Activated CD4-positive, alpha-beta T cell treated with anti-CD3 and anti-CD28 coated beads, Interleukin-2, Interleukin-6, amounts not matched to agents 100 ng/mL and 50 ng/mL, durations not matched to agents 16 hours and 8 hours (primary cell): ENCODE results near the gene RANBP1.
A peak's percentile ranks its signal among the peaks of the same experiment; 100 is the strongest.

ENCODE experiments used
- DNase-seq: peaks from one replicate; pipeline ENCODE4 v3.0.0-alpha.2; 2020

The RANBP1 gene

GRCh38 chr22:20109411-20110358, 6.2 kb upstream of the RANBP1 start:
- DNase-seq: no peak

- DNase-seq: no peak
Measured at GRCh38 chr22:20110359-20110985, 5.4 kb upstream of the RANBP1 start.

GRCh38 chr22:20111045-20111688, 4.7 kb upstream of the RANBP1 start:
- DNase-seq: peak; percentile 50

GRCh38 chr22:20111689-20112622, 3.9 kb upstream of the RANBP1 start:
- no peak for DNase-seq

DNA sequence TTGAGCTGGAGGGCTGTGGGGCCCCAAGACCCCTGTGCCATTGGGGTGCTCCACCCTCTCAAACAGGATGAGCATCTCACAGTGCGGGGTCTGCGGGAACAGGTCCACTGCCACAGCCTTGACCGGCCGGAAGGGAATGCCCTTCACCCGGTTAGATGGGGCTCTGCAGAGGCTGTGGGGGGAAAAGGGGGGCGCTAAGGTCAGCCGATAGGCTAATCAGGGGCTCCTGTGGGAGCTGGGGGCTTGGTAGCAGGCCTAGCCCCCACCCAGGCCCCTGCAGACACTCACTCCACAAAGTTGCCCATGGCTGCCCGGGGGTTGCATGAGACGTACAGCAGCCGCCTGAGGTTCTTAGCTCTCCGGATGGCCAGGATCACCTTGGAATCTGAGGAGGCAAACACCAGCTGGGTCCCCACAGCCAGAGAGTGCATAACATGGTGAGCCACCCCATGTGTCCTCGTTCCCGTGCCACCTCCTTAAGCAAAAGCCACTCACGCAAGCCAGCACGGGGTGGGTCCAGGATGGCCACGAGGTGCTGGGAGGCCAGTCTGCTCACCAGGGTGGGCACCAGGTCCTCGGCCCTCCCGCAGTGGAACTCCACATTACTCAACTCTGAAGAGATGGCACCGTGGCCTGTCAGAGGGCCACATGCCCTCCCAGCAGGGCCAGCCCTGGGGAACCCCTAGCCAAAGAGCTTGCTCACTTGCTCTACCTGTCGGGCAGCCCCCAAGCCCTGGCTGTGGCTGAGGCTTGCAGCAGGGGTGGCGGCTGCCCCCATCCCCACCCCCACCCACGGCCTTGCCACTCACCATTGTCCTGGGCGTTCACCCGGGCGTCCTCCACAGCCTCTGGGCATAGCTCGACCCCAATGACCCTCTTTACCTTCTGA, 3.0 kb upstream of the RANBP1 start:
- DNase-seq: no peak

- no peak for DNase-seq
Measured at GRCh38 chr22:20113551-20114310, 2.2 kb upstream of the RANBP1 start.

GRCh38 chr22:20114506-20115475, 1.1 kb upstream of the RANBP1 start:
- DNase-seq: no peak

DNA sequence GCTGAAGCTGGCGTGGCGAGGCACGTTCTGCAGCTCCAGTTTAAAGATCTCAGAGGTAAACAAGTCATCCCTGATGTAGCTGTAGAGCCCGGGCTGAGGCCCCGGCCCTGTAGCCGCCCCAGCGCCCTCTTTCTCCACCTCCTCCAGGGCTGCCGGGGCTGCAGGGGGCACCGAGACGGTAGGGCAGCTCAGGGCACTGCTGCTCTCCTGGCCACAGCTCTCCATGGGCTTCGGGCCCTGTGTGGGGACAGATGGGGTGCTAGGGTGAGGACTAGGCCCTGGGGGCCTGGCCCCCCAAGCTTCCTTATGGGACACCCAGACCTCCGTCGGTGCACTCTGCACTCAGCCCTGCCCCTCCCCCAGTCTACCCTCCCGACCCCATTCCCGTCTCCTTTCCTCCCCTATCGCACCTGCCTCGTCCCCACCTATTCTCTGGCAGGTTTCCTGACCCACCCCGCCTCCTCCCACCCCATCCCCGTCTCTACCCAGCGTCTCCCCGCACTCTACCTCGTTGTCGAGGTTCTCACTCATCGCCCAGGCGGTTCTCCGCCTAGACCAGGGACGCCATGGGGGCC, 559 bp downstream of the RANBP1 start:
- no peak for DNase-seq

DNA sequence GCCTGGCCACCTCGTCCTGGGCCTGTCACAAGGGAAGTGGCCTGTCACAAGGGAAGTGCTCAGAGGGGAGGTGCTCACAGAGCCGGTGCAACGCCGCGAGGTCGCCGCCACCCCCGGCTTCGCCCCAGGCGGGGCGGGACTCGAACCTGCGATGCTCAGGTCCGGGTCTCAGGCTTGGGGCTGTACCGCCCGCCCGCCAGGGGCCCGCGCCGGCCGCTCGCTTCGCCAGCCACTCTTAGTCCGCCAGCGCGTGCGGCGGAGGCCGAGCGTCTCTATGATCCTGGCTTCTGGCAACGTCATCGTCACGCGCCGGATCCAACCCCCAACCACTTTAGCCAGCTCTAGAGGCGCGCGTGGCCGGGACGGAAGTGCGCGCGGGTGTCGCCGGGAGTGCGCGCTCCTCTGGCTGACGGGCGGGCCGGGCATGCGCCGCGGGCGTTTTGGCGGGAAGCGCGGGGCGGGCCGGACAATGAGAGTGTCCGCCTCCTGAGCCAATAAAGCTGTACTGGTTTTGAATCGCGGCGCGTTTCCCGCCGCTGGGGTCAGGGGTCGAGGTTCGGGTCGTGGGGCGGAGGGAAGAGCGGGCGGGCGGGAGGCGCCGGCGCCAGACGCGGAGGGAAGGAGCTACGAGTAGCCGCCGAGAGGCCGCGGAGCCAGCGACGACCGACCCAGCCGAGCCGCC, 1.2 kb downstream of the RANBP1 start, which contains the start of gene TRMT2A:
TRMT2A (minus strand) TSS at position 276 of the 682 bp plus-strand sequence. CDS start 320 bp downstream, outside the sequence.
- DNase-seq: peak; percentile 98

GRCh38 chr22:20117633-20118299, 1.9 kb downstream of the RANBP1 start:
- peak; percentile 62 for DNase-seq

GRCh38 chr22:20118300-20119020, 2.6 kb downstream of the RANBP1 start:
- peak; percentile 39 for DNase-seq

- no peak for DNase-seq
Measured at GRCh38 chr22:20121856-20122415, 6.0 kb downstream of the RANBP1 start.

DNA sequence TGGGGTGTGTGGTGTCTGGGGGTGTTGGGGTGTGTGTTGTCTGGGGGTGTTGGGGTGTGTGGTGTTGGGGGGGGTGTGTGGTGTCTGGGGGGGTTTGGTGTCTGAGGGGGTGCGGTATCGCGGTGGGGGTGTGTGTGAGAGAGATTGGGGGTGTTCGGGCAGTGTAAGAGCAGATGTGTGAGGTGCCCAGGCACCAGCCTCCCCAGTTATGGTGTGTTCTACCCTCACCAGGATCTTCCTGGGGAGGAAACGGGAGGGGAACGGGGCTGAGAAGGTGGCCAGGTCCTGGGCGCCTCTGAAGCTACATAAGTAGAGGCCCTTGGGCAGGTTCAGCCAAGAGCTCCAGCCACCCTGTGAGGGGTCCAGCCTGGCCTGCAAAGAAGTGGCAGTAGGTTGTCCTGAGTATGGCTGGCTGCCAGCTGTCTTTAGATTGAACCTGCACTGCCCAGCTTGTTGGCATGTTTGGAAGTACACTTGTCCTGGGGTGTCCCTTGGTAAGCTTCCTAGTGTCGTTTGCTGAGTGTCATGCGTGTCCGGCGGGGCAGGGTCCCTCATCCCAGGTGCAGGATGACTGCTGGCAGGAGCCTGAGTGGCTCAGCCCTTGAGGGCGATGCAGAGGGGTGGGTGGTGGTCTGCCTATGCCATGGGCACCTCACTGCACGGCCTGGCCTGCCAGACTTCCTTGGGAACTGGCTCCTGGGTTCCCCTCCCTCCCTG, 7.6 kb downstream of the RANBP1 start:
- no peak for DNase-seq

DNA sequence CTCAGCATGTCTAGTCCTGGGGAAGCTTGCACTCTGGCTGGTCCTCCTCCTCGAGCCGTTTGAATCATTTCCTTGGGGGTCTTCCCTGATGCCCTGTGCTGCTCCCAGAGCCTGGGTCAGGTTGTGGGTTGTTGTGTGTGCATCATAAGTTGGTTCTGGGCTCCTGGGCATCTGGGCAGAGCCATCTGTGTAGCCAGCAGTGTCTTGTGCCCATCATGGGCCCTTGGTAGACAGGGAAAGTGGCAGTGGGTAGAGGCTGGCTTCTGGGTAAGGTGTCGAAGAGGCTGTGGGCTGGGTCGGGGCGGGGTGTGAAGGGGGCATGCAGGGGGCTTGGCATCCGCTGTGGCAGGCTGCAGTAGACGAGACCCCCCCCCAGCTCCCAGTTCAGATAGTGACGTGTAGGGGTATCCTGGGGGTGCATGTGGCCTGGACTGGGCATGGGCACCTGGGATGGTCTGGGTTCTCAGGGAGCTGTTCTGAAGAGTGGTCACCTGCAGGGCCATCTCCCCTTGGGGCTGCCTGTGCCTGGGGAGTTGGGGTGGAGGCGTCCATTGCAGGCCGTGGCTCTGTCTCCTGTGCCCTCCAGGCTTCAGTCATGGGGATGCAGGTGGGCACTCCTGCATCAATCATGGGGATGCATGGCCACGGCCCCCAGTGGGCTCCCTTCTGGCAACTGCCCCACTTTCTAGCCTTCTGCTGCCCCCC, 8.3 kb downstream of the RANBP1 start:
- DNase-seq: no peak
